Endodermal cell (in vitro differentiated cells): Measurements from ENCODE around the gene BEST1. TPM values are rescaled to one million over a fixed set of nuclear protein-coding genes. Genes with fewer than 3 reads are reported as not detected.
A peak's percentile ranks its signal among the peaks of the same experiment; 100 is the strongest.

ENCODE experiments used
- DNase-seq: peaks from one replicate; pipeline ENCODE4 v3.0.0-alpha.2; 2017
- H3K27ac ChIP-seq: 2 replicates; pipeline ENCODE4 v1.5.1; 2013; ENCODE audit warnings: mild to moderate bottlenecking, low read depth, low read length, moderate library complexity
- H3K27me3 ChIP-seq: 2 replicates; pipeline ENCODE4 v1.6.1; 2013; ENCODE audit warnings: mild to moderate bottlenecking, low read length, moderate library complexity; ENCODE audit not compliant: insufficient read depth, control insufficient read depth, poor library complexity, severe bottlenecking
- H3K36me3 ChIP-seq: 2 replicates; pipeline ENCODE4 v1.7.0; 2013; ENCODE audit warnings: mild to moderate bottlenecking, low read length, moderate library complexity; ENCODE audit not compliant: control insufficient read depth, insufficient read depth
- H3K4me1 ChIP-seq: one replicate; pipeline ENCODE4 v1.7.0; 2013; ENCODE audit warnings: low read length; ENCODE audit not compliant: control insufficient read depth, insufficient read depth
- H3K4me3 ChIP-seq: 2 replicates; pipeline ENCODE4 v1.5.1; 2013; ENCODE audit warnings: mild to moderate bottlenecking, low read length, moderate library complexity
- H3K9ac ChIP-seq: 2 replicates; pipeline ENCODE4 v1.6.1; 2013; ENCODE audit warnings: mild to moderate bottlenecking, low read length, moderate library complexity; ENCODE audit not compliant: poor library complexity, severe bottlenecking; ENCODE audit errors: extremely low read depth
- H3K9me3 ChIP-seq: 2 replicates; pipeline ENCODE4 v1.6.1; 2013; ENCODE audit warnings: mild to moderate bottlenecking, low read length, moderate library complexity; ENCODE audit not compliant: control insufficient read depth
- H3K27ac Mint-ChIP-seq: 2 replicates; pipeline ENCODE4 v1.8.0; 2020; ENCODE audit warnings: mixed read lengths
- H3K27me3 Mint-ChIP-seq: 2 replicates; pipeline ENCODE4 v1.8.0; 2021; ENCODE audit warnings: mild to moderate bottlenecking, mixed read lengths; ENCODE audit not compliant: insufficient read depth
- H3K36me3 Mint-ChIP-seq: 2 replicates; pipeline ENCODE4 v1.8.0; 2020; ENCODE audit warnings: low read depth, mixed read lengths
- H3K4me1 Mint-ChIP-seq: 2 replicates; pipeline ENCODE4 v1.8.0; 2020; ENCODE audit warnings: mixed read lengths
- H3K4me3 Mint-ChIP-seq: 2 replicates; pipeline ENCODE4 v1.8.0; 2020; ENCODE audit warnings: mild to moderate bottlenecking, moderate library complexity, mixed read lengths
- H3K9me3 Mint-ChIP-seq: 2 replicates; pipeline ENCODE4 v1.8.0; 2020; ENCODE audit warnings: mild to moderate bottlenecking, mixed read lengths
- CTCF ChIP-seq: fragments of 200-600 bp; sonication (generic); conservative IDR thresholded peaks from 2 replicates; pipeline ENCODE4 v1.5.0; 2021; ENCODE audit warnings: antibody characterized with exemption, mild to moderate bottlenecking
- WGBS, 2 experiments: methylation state at CpG; one replicate each; pipeline versions ENCODE4 v1.1.5 to v1.1.7; 2013; ENCODE audit warnings: missing lambda C conversion rate in 2 of 2, mixed read lengths in 1 of 2; ENCODE audit not compliant: insufficient coverage in 1 of 2, insufficient read length in 1 of 2; 5-methylcytosine and 5-hydroxymethylcytosine counted together
- total RNA-seq, 2 donors: library from RNA; stranded (reverse); fragmentation: NEBNext Ultra II Directional in 1 of 2; extraction: Animal tissue kit (Norgen Biotek cat#: 25700) in 1 of 2; gene quantifications; 2 replicates in 1 of 2; 3 replicates in 1 of 2; pipeline ENCODE4 v1.2.1, GENCODE V29; 2021

The BEST1 gene
- total RNA-seq, 2 donors from 2014 or later, result 0.26 to 0.40 TPM

GRCh38 chr11:61956191-61957020 lies 6.3 kb downstream of the BEST1 start:
- peak overlapping the region; percentile 26 for H3K4me3 Mint-ChIP-seq
- 91 to 97% methylated on average over 8 to 20 of the region's 20 CpGs for WGBS, 2 experiments

GRCh38 chr11:61957021-61957770 lies 7.0 kb downstream of the BEST1 start:
- Histone ChIP-seq H3K27me3 (peaks cover 39% of the 10 kb centered on the region), H3K4me3 (no peak overlapping the region), H3K36me3 (no peaks in the 10 kb centered on the region), H3K9ac (no peak overlapping the region), H3K9me3 (no peaks in the 10 kb centered on the region), H3K4me1 (no peaks in the 10 kb centered on the region), H3K27ac (no peak overlapping the region)
- H3K27ac Mint-ChIP-seq, result no peak overlapping the region
- no peaks in the 10 kb centered on the region for H3K36me3 Mint-ChIP-seq
- peaks cover 30% of the 10 kb centered on the region for H3K27me3 Mint-ChIP-seq
- no peak for TF ChIP-seq CTCF
- WGBS, 2 experiments, result 89 to 93% methylated on average over 4 to 7 of the region's 7 CpGs
- H3K9me3 Mint-ChIP-seq, result no peaks in the 10 kb centered on the region
- H3K4me3 Mint-ChIP-seq, result no peak overlapping the region
- DNase-seq, result no peak
- no peaks in the 10 kb centered on the region for H3K4me1 Mint-ChIP-seq

More at GRCh38 chr11:61956191-61957020, 6.3 kb downstream of the BEST1 start:
- no peaks in the 10 kb centered on the region for H3K36me3 Mint-ChIP-seq
- no peak overlapping the region for H3K27ac Mint-ChIP-seq
- H3K4me1 Mint-ChIP-seq, result no peaks in the 10 kb centered on the region
- no peak for DNase-seq
- TF ChIP-seq CTCF, result no peak
- Histone ChIP-seq H3K9ac (no peak overlapping the region), H3K4me1 (no peaks in the 10 kb centered on the region), H3K36me3 (no peaks in the 10 kb centered on the region), H3K4me3 (no peak overlapping the region), H3K27me3 (peaks cover 39% of the 10 kb centered on the region), H3K27ac (no peak overlapping the region), H3K9me3 (no peaks in the 10 kb centered on the region)
- H3K27me3 Mint-ChIP-seq, result peaks cover 30% of the 10 kb centered on the region
- H3K9me3 Mint-ChIP-seq, result no peaks in the 10 kb centered on the region

- H3K27ac Mint-ChIP-seq, result no peak overlapping the region
- no peaks in the 10 kb centered on the region for H3K4me1 Mint-ChIP-seq
- H3K36me3 ChIP-seq, result peaks cover 5% of the 10 kb centered on the region
- no peaks in the 10 kb centered on the region for H3K9me3 ChIP-seq
- no peak overlapping the region for H3K4me3 Mint-ChIP-seq
- 73 to 88% methylated on average over 1 to 3 of the region's 3 CpGs for WGBS, 2 experiments
- H3K27ac ChIP-seq, result no peak overlapping the region
- H3K4me1 ChIP-seq, result no peaks in the 10 kb centered on the region
- H3K36me3 Mint-ChIP-seq, result peaks cover 5% of the 10 kb centered on the region
- H3K4me3 ChIP-seq, result no peak overlapping the region
- no peak for TF ChIP-seq CTCF
- H3K27me3 ChIP-seq, result peaks cover 38% of the 10 kb centered on the region
- H3K9ac ChIP-seq, result no peak overlapping the region
- H3K27me3 Mint-ChIP-seq, result peaks cover 30% of the 10 kb centered on the region
- H3K9me3 Mint-ChIP-seq, result no peaks in the 10 kb centered on the region
- no peak for DNase-seq
These were observed 8.4 kb downstream of the BEST1 start for GRCh38 chr11:61958590-61958989.
